ENCODE data around the gene EFCAB11. TPM values are rescaled to one million over a fixed set of nuclear protein-coding genes. Genes with fewer than 3 reads are reported as not detected.

Gene EFCAB11, protein sequence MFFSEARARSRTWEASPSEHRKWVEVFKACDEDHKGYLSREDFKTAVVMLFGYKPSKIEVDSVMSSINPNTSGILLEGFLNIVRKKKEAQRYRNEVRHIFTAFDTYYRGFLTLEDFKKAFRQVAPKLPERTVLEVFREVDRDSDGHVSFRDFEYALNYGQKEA
- not detected for total RNA-seq

DNA sequence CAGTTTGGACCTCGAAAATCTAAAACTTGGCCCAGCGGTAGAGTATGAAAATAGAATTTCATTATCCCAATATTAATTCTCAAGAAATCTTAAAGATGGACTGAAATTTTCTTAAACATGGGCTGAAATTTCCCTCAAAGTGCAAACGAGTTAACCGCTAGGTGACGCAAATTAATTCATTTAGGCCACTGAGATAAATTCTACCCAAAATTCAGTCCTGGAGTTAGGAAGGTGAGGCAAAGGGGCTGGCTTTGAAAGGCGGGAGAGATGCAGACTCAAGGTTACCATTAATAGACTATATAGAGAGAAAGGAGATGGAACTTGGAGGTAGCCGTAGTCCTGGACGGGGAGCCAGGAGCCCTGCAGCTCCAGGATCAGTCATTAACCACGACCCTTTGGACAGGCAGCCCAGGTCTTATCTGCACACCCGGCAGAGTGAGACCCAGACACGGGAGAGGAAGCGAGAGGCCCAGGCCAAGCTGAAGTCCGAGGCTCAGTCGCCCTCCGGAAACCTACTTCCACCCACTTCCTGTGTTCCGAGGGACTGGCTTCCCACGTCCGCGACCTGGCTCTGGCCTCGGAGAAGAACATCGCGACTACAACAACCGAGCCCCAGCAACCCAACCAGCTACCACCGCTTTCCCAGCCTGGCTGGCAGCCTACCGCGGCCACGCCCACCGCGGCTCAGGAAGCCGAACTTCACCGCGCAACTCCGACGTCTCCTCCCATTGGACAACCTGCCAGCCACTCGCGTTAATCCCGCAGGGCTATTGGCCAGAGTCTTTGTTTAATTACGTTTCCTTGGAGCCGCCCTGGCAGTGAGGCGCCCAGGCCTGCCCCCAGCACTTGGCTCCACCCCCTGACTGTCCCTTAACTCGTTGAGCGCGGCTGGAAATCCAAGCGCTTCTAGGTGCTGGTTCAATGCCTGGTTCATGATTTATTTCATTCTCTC, at the start of gene EFCAB11:
TSS of gene EFCAB11 (minus strand) at position 661 of the 952 bp plus-strand sequence. CDS start at position 591, 70 bp downstream.
- Histone ChIP-seq H3K27ac (peak within 1 kb of the TSS; percentile 91 to 94), H3K9me3 (no peaks in the 10 kb centered on the region), H3K4me3 (peak within 1 kb of the TSS; percentile 82 to 83), H3K36me3 (no peaks in the 10 kb centered on the region), H3K27me3 (no peaks in the 10 kb centered on the region), H3K4me1 (peaks cover 4 to 11% of the 10 kb centered on the region in 2 donors)
- intact Hi-C loops (cut with DNase I), result loop anchor here (5.0 to 10.0 kb wide), 5 partner anchors 300 to 1402 kb away; partner anchors contain the start of genes CALM1 and PSMC1
- peak; percentile 87 to 98 for DNase-seq (ENCODE audit: low spot score in 2 of 2)
- no peak for TF ChIP-seq CTCF (IDR thresholded peaks at IDR 0.05)

GRCh38 chr14:90003526-90004307, 49.2 kb upstream of the EFCAB11 start:
- DNase-seq (ENCODE audit: low spot score in 2 of 2), result no peak
- H3K27me3 ChIP-seq, result no peaks in the 10 kb centered on the region
- peaks cover 0 to 9% of the 10 kb centered on the region in 2 donors for H3K36me3 ChIP-seq
- no peak for TF ChIP-seq CTCF (IDR thresholded peaks at IDR 0.05)
- no peak overlapping the region for H3K4me3 ChIP-seq
- intact Hi-C loops (cut with DNase I), result no loop called here
- no peaks in the 10 kb centered on the region for H3K9me3 ChIP-seq
- H3K4me1 ChIP-seq, result no peaks in the 10 kb centered on the region
- no peak overlapping the region for H3K27ac ChIP-seq

- Histone ChIP-seq H3K27me3 (no peaks in the 10 kb centered on the region), H3K9me3 (no peaks in the 10 kb centered on the region), H3K4me3 (no peak overlapping the region), H3K36me3 (peaks cover 11 to 23% of the 10 kb centered on the region in 2 donors), H3K27ac (no peak overlapping the region), H3K4me1 (no peaks in the 10 kb centered on the region)
- TF ChIP-seq CTCF (IDR thresholded peaks at IDR 0.05), result no peak
- DNase-seq (ENCODE audit: low spot score in 2 of 2), result no peak
- intact Hi-C loops (cut with DNase I), result no loop called here
Measured at GRCh38 chr14:90000935-90001334, 46.4 kb upstream of the EFCAB11 start.

DNA sequence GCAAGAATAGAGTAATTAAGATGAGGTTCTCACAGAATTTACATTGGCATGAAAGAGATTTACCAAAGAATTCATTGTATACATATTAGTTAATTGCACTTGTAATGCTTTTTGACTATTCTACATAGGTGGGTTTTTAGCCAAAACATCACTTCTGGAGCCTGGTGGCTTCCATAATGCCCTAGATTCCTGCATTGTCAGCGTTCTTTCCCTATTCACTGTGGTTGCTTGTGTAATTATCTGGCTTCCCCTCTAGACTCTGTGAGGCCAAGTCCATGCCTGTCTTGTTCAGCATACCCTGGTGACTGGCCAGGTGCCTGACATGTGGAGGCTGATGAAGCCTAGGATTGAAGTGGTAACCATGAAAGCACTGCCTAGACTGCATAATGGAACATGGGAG, 42.4 kb upstream of the EFCAB11 start:
- intact Hi-C loops (cut with DNase I), result no loop called here
- no peak for DNase-seq (ENCODE audit: low spot score in 2 of 2)
- TF ChIP-seq CTCF (IDR thresholded peaks at IDR 0.05), result no peak
- no peak overlapping the region for H3K27ac ChIP-seq
- peaks cover 17 to 41% of the 10 kb centered on the region in 2 donors for H3K36me3 ChIP-seq
- H3K9me3 ChIP-seq, result no peaks in the 10 kb centered on the region
- no peak overlapping the region for H3K4me3 ChIP-seq
- H3K27me3 ChIP-seq, result no peaks in the 10 kb centered on the region
- H3K4me1 ChIP-seq, result no peaks in the 10 kb centered on the region

DNA sequence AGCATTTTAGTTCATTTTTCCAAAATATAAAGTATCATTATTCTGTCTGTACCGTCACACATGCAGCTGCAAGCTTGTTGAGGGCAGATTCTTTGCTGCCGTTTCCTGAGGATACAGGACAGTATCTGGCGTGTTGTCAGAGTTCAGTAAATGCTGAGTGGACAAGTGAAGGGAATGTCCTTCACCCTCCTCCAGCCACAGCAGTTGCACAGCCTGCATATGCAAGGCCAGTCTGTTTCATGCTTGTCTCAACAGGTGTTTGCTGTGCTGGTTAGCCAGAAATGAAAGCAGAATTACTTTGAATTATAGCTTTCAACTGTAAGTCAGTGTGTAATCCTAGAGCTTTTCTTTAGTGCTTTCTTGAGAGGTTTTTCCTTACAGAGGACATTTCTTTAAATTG, 37.7 kb upstream of the EFCAB11 start:
- no peak overlapping the region for H3K27ac ChIP-seq
- H3K4me3 ChIP-seq, result no peak overlapping the region
- H3K9me3 ChIP-seq, result no peaks in the 10 kb centered on the region
- DNase-seq (ENCODE audit: low spot score in 2 of 2), result no peak
- H3K27me3 ChIP-seq, result no peaks in the 10 kb centered on the region
- TF ChIP-seq CTCF (IDR thresholded peaks at IDR 0.05), result no peak
- no peaks in the 10 kb centered on the region for H3K4me1 ChIP-seq
- intact Hi-C loops (cut with DNase I), result no loop called here
- peaks cover 16 to 51% of the 10 kb centered on the region in 2 donors for H3K36me3 ChIP-seq

Measured in ascending aorta (tissue), 2 donors.